OCI-LY3 (cell line): Measurements from ENCODE around the gene ALG3.
A peak's percentile ranks its signal among the peaks of the same experiment; 100 is the strongest.

ENCODE experiments used
- CTCF ChIP-seq: fragments of 200-600, 300-600 bp; sonication (generic); IDR thresholded peaks from 2 replicates; pipeline ENCODE4 v1.5.1; 2014; ENCODE audit warnings: antibody characterized with exemption, low read length, low read depth
- EZH2phosphoT487 ChIP-seq: fragments of 200-600 bp; shearing (Covaris generic); IDR thresholded peaks from 2 replicates; pipeline ENCODE4 v1.6.1; 2018; ENCODE audit warnings: antibody characterized with exemption, mixed run types, low read depth

GRCh38 chr3:184284696-184285095, 35.9 kb upstream of the ALG3 start:
- peak; percentile 55 for TF ChIP-seq CTCF
- no peak for TF ChIP-seq EZH2phosphoT487
